ENCODE measurements around the gene CELF1.

GRCh38 chr11:47487421-47487820, 65.5 kb downstream of the CELF1 start:
- no peak for TF ChIP-seq CTCF (IDR thresholded peaks at IDR 0.05; ENCODE audit: insufficient read depth, low read length, poor library complexity, severe bottlenecking)
- no peak for TF ChIP-seq EZH2phosphoT487 (conservative IDR thresholded peaks at IDR 0.05; ENCODE audit: low read length)
